Fibroblast of peridontal ligament (primary cell): ENCODE data around the gene CCDC34.
A peak's percentile ranks its signal among the peaks of the same experiment; 100 is the strongest.

Source experiments
- DNase-seq: peaks from one replicate; pipeline ENCODE4 v3.0.0-alpha.2; 2010; ENCODE audit errors: extremely low read depth

The CCDC34 gene, protein sequence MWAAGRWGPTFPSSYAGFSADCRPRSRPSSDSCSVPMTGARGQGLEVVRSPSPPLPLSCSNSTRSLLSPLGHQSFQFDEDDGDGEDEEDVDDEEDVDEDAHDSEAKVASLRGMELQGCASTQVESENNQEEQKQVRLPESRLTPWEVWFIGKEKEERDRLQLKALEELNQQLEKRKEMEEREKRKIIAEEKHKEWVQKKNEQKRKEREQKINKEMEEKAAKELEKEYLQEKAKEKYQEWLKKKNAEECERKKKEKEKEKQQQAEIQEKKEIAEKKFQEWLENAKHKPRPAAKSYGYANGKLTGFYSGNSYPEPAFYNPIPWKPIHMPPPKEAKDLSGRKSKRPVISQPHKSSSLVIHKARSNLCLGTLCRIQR

DNA sequence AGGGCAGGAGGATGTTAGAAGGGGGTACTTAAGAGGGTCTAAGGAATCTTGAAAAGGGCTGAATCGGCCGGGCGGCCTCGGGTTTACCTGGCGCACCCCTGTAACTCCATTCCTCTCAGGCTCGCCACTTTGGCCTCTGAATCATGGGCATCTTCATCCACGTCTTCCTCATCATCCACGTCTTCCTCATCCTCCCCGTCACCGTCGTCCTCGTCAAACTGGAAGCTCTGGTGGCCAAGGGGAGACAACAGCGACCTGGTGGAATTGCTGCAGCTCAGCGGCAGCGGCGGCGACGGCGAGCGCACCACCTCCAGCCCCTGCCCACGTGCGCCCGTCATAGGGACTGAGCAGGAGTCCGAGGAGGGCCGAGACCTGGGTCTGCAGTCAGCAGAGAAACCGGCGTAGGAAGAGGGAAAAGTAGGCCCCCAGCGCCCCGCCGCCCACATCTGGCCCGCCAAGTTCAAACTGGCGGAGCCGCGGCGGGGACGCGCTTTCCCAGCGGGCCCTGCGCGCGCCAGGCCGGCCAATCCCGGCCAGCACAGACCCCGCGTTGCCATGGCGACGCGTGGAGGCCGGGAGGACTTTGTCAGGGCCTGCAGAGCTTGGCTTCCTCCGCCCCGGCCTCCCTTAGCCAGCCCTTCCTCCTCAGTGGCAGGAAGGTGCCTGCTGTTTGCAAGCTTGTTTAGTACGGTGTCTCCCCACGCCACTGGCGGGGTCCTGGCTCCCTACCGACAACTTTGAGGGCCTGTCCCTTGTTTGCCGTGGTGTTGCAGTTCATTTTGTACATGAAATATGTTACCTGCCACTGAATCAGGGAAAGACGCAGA, at the start of gene CCDC34:
Gene CCDC34, minus strand, starts transcription at position 467 of the 827 bp plus-strand sequence. Its CDS starts 21 bp downstream, at position 446.
- DNase-seq: peak; percentile 83

DNA sequence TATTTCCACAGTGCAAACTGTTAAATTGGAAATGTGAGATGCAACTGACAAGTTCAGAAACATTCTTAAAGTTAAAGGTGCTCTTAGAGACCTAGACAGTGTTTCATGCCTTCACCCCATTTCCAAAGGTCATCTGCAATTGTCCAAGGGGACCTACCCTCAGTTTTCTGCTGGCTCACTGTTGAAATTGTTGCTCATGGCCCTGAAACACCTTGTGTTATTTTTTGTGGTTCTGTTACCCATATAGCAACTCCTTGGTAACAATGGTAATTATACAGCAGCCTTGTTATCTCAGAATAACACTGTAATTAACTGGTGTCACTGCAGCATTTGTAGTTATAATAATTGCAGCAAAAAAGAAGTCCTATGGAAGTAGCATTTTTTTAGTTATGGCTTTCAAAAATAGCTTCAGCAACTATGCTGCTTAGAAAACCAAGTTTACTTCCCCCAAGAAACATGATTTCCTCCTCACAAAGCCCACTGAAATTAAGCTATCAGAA, 49.2 kb upstream of the CCDC34 start:
- no peak for DNase-seq

DNA sequence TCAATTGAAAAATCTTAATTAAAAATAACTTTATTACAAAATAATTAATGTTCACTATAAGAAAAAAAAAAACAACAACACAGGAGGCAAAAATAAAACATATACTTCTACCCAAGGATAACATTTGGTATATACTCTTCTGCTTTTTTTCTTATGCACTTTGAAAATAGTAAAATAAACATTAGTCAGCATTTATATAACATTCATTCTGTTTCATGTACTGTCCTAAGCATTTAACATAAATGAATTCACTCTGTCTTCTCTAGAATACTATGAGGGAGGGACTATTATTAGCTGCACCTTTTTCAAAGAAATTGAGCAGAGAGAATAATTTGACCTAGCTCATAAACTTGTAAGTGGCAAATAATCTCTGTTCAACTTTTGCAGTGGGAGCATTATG, 48.3 kb upstream of the CCDC34 start:
- DNase-seq: no peak

DNA sequence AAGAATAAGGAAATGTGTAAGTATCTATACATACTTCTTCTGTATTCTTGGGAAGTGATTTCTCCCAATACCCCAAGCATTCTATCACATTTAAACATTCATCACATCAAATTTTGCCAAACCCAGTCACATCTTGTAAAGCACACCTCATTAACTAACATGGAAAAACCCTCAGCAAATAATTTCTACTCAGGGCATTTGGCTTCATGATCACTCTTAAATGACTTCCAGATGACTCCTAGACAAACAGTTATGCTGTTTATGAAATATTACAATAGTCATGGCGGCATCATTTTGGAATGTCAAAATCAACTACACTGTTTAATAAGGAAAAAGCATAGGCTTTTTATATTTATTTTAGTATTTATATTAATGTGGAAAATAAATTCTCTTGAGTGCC, 47.3 kb upstream of the CCDC34 start:
- DNase-seq: peak; percentile 57

DNA sequence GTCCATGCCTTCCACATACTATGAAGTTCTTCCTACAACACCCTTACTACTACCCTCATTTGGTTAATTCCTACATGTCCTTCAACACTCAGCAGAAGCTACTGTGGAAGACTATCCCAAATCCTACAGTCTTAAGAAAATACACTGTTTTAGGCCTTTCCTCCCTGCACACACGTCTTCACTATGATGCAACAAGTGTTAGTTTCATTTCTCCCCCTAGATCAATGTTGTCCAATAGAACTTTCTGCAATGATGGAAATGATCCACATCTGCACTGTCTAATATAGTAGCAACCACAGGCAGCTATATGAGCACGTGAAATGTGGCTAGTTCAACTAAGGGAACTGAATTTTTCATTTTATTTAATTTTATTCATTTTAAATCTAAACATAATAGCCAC, 46.7 kb upstream of the CCDC34 start:
- DNase-seq: no peak

DNA sequence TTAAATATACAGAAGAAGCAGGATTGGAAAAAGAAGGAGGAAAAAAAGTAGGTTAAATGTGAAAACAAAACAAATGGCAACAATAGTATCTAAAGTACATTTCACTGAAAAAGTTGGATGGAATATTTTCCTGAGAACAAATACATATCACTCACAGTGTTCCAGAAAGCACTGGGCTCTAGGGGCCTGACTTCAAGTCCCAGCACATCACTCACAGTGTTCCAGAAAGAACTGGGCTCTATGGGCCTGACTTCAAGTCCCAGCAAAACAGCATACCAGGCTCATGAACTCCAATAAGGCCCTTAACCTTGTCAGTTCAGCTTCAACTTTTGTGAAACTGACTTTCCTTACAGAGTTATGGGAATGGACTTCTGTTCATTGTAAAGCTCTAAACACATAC, 46.0 kb upstream of the CCDC34 start:
- DNase-seq: no peak

DNA sequence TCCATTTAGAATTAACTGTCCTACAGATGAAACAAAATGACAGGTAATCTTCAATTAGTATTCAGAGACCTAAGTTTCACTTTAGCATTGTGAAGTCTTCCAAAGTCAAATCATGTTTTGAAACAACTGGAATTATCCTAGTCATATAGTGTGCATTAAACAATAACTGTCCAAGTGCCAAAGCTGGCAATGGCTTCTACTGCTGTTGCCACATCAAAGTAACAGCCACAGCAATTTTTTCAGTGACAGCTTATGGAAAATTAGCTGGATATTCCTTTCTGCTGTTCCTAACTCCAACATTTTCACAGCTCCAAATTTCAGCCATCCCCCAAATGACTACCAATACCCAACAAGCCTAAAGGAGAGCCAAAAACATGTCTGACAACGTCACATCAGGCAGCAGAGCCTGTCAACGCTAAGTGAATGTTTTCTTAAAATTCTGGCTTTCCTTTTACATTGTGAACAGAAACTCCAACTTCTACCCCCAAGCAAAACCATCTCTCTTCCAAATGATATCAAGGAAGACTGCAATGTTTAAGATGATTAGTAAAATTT, 45.3 kb upstream of the CCDC34 start:
- DNase-seq: no peak

DNA sequence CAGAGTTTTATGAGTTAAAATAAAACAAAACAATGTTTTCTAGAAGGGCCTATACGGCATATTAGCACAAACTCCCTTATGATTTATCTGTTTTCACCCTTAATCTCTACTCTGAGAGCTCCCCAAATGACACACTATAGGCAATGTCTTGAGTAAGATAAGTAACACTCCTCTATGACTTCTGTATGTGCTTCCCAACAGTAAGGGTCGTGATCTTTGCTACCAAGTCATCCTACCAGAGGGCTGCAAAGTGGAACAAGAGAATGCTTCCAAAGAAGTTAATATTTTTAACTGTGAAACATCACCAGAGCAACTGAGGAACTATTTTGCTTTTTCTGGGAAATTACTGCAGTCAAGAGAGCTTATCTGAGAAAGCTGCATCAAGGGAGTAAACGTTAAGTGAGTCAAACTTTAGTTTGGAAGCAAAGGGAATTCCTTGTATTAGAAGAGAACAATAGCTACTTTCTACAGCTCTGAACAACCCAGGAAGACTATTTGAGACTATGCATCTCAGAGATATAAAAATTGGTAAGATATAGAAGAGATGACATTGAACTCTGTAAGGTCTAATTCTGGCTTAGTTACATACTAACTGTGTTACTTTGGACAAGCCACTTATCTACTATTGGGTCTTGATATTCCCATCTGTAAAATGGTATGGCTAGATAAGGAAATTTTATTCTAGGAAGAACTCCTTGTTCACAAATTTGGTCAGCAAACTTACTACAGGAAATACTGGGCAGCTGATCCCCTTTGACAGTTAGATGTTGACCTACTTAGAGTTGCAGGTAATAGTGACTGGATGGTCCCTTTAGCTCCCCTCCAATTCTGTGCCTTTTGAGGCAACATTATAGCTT, 43.7 kb upstream of the CCDC34 start:
- no peak for DNase-seq

DNA sequence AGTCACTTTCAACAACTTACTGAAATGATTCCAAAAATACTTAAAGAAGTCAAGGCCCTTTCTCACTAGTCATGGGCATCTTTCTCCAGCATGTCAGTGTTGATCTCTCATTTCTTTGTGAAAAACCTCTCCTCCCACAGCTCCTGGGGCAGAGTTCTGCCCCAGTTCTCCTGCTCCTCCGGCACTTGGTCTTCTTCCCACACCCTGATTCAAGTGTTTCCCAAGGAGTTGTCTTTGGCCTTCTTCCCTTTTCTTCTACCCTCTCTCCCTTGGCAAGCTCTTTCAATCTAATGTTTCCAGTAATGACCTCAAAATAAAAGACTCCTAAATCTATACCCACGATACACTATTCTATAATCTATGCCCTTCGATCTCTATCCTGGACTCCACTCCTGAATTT, 42.1 kb upstream of the CCDC34 start:
- peak; percentile 64 for DNase-seq

DNA sequence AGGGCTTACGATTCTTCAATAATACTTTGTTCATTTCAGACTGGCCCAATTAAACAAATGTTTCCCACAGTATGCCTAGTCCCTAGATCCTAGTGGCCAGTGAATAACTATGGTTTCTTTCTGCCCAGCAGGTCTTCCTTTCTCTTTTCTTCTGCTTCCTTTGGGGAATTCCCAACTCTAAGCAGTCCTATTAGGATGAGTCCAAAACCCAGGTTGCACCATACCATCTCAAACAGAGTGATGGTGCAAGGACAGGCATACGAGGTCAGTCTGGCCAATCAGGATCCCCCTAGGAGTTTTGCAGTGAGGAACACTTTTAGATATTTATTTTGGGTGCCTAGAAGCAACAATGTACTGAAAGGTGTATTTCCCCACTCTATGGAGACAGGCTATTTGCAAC, 41.4 kb upstream of the CCDC34 start:
- DNase-seq: no peak

DNA sequence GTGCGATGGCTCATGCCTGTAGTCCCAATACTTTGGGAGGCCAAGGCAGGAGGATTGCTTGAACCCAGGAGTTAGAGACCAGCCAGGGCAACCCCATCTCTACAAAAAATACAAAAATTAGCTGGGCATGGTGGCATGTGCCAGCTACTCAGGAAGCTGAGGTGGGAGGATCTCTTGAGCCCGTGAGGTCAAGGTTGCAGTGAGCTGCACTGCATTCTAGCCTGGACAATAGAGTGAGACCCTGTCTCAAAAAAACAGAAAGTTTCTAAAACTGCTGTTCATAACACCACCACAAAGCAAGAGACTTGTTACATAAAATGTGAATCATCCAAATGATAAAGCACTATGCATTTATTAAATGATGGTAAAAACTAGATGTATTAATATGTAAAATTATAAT, 40.2 kb upstream of the CCDC34 start:
- no peak for DNase-seq

DNA sequence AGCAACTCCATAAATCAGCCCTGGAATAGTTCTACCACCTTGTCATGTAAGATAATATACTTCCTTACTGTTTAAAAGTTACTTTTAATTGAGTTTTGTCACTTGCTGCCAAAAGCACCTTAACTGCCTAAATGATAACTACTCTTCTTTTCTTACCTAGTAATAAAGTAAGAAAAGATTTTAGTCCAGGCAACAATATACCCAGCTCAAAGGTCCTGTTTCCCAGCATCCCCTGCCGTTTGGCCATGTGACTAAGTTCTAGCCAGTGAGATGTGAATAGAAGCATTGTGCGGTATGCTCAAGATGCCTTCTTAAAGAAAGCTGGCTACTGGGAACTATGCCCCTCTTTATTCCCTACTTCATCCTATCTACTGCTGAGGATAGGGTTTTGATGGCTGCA, 39.4 kb upstream of the CCDC34 start:
- DNase-seq: no peak

DNA sequence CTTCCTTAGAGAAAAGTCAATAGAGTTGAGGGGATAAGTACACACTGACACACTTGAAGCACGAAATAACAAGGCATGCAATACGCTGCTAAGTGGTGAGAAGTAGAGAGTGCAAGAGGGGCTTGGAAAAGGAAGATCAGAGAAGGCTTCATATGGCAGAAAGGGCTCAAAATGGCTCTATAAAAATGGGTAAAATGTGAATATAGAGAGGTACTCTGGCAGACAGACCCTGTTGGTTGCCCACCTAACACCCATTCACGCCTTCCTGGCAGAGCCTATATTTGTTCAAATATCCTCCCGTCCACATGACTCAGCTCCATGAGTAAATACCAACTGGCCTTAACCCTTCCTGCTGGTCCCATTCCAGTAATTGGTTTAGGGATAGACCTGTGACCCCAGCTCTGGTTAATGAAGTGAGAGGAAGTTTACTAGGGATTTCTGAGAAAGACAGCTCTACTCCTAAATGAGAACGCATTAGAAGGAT, 38.9 kb upstream of the CCDC34 start:
- DNase-seq: no peak

DNA sequence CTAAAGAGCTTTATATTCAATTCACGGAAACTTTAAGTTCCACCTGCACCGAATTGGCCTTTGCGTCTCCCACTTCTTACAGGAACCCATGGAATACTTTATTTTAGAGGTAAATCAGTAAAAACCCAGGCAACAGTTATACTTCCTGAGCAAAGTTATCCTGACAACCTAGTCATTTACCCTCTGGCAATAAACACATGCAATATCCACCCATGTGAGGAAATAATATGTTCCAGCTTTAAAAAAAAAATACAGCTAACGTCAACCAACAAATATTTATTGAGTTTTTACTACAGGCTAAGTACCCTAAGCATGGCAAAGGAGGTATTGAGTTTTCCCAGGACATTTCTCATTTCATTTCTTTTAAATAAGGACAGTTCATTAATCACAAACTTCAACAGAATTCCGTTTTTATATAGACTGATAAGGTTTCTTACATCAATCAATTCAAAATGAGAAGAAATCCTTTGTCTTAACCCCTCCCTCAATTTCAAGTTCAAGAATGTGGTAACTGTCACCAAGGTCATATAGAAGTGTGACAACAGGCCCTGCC, 38.3 kb upstream of the CCDC34 start:
- DNase-seq: no peak

DNA sequence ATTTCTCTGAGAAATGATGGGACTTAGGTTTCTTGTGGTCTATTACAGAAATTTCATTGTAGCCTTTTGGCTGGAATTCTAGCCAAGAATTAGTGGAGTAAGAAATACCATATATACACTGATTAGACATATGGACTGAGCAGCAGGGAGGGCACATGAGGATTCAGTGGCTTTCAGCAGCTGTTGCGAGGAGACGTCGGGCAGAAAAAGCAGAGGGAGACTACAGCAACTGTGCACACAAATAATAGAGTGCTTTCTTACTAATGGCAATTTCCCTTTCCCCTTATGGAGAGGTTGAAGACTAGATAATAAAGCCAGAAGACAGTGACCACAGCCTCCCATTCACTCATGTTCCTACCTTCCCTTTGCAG, 35.4 kb upstream of the CCDC34 start:
- DNase-seq: no peak

DNA sequence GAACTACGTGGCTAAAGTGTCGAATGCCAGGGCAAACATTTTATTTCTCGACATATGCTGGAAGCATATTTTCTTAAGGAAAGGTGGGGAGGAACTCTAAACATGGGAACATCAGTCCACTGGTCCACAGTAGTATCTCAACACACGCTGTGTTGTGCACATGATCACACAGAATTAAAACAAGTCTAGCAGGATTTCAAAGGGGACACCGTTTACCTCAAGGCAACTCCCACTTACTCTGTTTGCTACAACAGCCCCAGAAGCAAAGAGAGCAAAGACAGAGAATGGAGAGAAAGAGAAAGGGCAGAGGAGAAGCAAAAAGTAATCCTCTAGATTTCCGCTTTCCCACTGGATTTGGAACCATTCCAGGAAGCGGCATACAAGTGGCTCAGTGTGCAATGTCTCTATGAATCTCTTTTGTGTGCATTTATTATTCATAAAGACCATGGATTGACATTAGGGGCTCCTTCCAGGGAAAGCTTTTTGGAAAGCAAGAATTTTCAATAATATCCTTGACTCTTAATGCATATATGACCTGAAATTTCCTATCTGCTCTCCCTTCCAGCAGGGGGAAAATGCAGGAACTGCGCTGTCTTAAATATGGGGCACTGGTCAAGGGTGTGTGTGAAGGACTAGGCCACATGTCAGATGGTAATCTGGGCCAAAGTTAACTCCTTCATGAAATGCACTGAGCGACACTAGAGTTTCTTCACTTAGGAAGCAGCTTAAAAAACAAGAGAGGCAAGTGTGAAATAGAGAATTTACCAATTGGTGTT, 34.8 kb upstream of the CCDC34 start:
- DNase-seq: no peak

DNA sequence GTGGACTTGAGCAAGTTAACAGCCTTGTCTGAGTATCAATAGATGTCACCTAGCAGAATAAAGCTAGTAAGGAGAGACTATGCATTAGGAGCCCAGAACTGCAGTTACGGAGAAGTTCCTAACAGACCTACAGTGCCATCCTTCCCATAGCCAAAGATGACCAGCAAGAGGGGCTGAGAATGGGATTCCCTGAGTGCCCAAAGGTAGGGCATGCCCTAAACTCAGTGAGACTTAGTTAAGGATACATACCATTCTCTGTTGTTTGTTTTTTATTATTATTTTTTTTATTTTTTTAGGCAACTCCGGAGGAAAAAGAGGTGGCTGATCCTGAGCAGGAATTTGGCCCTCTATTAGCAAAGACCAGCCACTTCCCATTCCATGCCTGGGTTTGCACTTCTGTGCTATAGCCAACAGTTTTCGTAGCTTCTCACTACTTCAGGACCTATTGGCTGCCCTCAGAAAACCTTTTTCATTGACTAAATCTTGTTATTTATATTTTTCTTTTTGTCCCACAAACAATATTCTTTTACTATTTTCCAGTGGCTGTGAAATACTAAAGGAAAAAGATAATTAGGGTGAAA, 33.3 kb upstream of the CCDC34 start:
- DNase-seq: no peak

DNA sequence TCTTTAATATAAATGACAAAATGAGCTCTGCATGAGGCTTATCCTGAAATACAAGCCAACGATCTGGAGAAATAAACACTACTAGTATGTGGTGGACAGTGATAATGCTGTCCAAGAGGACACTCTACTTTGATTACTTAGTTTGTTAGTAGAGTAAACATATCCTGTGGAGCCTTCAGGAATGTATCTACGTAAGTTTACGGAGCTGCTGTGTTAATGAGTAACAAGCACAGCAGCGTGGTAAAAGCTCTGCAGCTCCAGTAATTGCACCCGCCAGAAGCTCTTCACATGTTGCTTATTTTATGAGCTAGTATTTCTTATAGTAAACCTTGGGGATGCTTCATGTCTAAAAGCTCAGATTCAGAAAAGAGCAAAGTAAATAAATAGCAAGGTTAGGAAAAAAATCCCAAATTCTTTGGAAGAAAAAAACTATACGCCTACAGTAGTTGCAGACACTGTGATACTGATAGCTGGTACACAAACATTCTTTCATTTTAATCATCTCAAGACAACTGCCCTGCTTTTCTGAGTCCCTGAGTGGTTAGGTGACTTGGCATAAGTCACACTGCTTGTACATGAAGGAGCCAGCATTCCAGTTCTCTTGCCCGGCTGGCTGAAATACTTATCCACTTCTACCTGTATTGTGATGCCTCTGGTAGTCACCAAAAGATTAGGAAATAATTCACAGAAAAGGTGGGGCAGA, 32.7 kb upstream of the CCDC34 start:
- DNase-seq: peak; percentile 55

DNA sequence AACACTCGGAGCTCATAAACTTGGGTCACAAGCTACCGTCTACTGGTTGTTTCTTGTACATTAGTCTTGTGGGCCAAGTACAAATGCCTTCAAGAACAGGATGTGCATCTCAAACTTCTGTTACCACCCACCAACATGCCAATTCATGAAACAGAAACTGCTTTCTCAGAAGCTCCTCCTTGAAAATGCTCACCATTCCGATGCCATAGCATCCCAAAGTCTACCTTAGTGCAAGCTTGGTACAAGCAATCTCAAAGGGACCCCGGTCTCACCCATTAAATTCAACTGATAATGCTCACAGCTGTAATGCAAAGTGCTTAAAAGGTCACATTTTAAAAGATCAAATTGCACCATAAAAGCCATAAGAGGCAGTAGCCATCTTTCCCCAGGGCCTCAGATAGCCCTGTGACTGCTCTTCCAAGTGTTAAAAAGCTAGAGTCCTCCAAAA, 31.8 kb upstream of the CCDC34 start:
- DNase-seq: no peak
